Measurements from ENCODE around the gene CACTIN.

DNA sequence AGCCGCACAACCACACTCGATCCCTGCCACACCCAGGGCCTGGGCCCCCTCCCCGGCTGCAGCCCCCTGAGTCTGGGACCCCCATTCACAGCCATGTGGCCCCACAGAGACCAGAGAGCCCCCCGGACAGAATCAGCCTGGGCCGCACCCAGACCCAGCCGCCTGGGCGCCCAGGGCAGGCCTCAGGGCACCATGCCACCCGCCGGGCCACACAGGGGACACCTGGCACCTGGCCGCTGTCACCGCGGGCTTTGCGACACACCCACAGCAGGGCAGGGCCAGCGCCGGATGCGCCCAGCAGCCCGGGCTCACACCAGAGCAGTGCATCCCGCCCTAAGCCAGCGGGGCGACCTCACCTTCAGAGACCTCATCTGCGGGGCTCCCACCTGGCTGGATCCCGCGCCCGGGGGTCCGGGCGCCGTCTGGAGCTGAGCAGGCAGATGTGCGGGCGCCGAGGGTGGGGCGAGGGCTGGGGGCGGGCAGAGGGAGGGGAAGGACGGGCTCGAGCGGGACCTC, 20.4 kb downstream of the CACTIN start:
- TF ChIP-seq CTCF (IDR thresholded peaks at IDR 0.05): no peak
- no peak for TF ChIP-seq POLR2A (IDR thresholded peaks at IDR 0.05)

All from lower leg skin (tissue), 3 donors.